HG02798 (cell line): ENCODE results near the gene STIM2.
"Not testable (repeated sequence)": the region's sequence is repeated elsewhere in the genome, so short reads cannot be mapped to it uniquely, and the experiment has no call there.

Source experiments
- ATAC-seq: cut with Tn5 transposase; IDR thresholded peaks from one replicate; pipeline ENCODE4 v1.9.1; 2021; ENCODE audit warnings: mild to moderate bottlenecking; ENCODE audit not compliant: unreplicated experiment, poor library complexity

Gene STIM2

DNA sequence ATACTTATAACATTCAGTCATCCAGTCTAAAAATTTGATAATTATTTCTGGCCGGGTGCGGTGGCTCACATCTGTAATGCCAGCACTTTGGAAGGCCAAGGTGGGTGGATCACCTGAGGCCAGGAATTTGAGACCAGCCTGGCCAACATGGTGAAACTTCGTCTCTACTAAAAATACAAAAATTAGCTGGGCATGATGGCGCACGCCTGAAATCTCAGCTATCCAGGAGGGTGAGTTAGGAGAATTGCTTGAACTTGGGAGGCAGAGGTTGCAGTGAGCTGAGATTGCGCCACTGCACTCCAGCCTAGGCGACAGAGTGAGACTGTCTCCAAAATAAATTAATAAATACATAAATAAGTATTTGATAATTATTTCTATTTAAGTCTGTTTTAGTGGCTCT, 34.2 kb downstream of the STIM2 start:
- not testable (repeated sequence) for ATAC-seq

DNA sequence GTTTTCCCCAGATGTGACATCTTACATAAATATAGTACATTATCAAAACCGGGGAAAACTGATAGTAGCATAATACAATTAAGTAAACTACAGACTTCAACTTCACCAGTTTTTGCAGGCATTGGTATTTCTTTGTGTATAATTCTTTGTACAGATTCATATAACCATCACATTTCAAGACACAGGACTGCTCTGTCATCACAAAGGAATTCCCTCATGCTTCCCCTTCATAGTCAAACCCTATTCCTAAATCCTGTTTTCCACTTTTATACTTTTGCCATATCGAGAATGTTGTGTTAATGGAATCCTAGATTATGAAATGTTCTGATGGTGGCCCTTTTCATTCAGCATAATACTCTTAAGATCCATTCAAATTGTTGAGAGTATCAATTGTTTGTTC, 36.0 kb downstream of the STIM2 start:
- ATAC-seq = no peak

DNA sequence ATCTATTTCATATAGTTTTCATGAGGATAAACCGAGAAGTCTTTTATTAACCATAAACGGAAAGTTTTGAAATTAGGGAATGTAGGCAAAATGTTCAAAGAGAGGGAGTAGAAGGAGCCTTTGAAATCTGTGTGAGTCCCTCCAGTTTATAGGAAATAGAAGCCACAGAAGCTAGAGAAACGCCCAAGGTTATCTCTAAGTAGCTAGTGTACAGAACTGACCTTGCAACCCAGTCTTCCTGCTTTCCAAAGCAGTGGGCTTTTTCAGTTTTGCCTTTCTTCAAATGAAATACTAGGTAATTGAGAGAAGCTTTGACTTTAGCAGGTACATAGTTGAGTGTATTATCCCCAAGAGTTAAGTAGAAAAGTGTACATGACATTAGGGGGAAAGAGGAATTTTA, 39.4 kb downstream of the STIM2 start:
- ATAC-seq = no peak

DNA sequence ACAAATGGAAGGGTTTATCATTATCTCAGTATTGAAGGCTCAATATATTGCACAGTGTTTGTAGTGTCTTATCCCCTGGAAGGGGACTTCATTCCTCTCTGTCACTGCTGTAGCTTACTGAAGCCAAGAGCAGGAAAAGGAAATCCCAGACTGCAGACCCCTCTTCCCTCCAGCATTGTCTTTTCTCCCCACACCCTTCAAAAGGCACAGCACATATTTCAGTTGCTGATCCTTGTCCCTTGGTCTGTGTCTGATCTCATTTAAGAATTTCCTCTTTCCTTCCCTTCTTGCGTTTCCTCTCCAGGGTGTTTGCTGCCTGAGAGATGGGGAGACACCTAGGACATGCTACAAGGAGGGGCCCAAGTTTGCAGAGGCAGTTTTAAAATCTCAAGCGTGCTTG, 40.1 kb downstream of the STIM2 start:
- ATAC-seq = no peak

DNA sequence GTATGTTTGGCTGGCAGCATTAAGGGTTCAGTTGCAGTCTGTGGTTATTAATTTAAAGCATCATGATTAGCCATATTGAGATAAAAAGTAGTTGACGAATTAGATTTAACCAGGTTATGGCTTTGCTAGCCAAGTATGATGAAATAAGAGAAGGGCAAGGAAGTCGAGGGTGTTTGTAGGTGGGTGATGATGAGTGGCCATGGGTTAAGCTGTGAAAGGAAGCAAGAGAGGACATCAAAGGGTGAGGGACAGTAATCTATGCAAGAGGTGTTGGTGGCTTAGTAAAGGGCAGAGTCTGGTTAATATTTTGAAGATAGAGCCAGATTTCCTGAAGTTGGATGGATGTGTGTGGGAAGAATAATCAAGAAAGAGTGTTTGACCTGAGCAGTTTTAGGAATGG, 44.5 kb downstream of the STIM2 start:
- ATAC-seq = no peak

DNA sequence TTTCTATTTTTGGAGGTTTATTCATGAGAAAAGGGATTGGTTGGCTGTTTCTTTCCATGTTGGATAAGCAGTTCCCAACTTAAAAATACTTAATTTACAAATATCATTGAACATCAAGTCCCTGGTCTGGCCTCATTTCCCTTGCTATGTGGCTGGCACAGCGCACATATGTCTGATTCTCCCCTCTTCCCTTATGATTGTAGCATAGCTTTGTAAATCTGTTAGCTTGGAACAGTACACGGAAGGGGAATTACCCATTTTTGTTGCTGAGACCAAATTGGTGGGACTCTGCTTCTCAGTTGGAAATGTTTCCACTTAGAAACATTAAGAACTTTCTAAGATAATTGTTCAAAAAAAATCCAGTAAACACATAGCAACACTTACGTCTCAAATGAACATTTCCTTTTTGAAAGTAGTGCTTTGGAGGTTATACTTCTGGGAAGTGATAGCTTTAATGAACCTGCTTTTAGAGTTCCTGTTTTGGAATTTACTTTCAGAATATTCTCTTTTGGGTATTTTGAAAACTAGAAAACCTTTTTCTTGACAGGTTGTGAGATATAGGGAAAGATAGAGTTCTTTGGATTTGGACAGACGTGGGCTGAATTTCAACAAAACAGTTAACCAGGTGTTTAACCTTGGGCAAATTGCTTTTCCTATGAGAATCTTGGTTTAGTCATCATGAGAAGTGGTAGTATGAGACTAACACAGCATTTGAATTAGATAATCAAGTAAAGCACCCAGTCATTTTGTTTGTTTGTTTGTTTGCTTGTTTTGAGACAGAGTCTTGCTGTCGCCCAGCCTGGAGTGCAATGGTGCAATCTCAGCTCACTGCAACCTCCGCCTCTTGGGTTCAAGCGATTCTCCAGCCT, 47.3 kb downstream of the STIM2 start:
- no peak for ATAC-seq

DNA sequence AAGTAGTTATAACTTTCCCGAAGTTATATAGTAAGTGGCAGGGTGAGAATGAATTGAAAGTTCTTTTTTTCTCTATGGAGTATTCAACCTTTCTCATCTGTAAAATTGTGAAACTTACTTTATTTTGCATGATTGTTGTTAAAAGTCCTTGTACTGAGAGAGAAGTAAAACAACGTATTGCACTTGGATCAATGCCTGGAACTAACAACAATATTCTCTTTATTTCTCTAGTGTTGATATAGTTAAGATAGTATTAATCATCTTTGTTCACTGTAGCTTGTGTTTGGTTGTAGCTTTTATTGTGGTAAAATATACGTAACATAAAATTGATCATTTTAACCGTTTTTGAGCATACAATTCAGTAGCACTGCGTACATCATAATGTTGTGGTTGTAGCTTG, 48.7 kb downstream of the STIM2 start:
- no peak for ATAC-seq

DNA sequence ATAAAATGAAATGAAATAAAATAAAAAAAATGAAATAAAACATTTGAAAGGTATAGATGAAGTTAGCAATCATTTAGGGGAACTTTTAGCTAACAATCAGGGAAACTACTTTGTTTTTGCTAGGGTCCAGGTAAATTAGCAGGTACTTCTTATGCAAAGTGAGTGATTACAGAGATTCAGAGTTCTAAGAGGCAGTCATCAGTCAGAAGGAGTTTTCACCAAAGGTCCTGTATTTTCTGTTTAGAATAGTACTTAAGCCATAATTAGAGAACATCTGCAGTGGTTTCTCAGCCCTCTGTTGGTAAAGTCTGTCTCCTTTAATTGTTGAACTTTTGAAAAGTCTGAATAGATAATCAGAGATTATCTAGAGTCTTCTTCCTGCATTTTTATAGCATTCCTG, 50.6 kb downstream of the STIM2 start:
- no peak for ATAC-seq

DNA sequence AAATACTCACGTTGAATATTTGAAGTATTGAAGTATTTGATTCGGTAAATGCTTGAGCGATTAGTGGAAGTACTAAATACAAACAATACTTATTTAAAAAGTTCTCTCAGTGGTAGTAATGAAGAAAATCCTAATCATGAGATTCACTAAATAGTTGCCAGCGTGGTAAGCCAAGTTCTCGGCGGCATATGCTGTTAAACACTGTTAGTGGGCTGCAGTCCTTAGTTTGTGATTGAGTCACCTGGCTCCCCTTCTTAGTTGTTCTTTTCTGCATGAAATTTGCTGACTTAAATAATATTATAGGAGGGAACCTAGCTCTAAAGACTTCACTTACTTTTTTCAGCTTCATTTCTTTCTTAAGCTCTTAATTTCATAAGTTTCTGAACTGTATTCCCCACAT, 51.4 kb downstream of the STIM2 start:
- ATAC-seq = no peak

DNA sequence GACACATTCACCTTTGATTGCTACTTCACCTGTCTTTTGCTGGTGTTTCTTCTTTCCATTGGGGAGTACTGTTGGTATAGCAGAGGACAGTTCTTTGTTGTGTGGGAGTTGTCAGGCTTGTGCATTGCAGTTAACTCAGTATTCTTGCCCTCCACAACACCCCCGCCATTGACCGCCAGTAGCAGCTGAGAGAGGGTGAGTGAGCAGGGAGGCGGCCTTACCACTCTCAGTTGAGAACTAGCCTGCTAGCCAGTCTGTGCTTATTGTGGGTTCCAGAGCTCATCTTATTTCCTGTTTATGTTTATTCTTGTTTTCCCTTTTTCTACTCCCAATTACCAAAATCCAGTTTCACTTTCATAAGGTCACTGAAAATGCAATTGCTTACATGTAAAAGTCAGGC, 52.2 kb downstream of the STIM2 start:
- peak; percentile 57 for ATAC-seq

DNA sequence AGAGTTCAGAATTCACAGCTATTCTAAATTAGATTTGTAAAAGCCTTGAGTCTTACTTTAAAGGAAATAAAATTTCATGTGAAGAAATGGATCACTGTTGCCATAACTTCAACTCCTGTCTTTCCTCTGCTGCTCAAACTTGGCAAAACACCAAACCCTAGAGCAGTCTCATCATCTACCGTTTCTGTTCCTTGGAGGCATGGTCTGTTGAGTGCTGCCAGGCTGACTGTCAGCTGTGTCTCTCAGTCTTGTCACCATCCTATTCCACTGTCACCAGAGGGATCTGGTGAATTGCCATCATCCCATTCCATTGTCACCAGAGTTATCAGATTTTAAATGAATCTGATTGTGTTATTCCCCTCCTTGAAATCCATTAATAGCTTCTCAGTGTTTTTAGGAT, 55.6 kb downstream of the STIM2 start:
- no peak for ATAC-seq

DNA sequence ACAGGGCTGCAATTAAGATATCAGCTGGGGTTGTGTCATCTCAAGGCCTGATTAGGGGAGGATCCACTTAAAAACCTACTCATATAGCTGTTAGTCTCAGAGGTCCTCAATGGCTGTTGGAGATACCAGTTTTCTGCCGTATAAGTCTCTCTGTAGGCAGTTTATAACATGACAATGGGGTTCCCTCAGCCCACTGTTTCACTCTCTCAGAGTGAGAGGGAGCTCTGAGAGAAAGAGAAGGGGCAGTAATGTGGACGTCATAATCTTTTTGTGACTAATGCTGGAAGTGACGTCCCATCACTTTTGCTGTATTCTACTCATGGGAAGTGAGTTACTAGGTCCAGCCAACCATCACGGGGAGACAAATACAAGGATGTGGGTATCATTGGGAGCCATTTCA, 70.3 kb downstream of the STIM2 start:
- no peak for ATAC-seq

DNA sequence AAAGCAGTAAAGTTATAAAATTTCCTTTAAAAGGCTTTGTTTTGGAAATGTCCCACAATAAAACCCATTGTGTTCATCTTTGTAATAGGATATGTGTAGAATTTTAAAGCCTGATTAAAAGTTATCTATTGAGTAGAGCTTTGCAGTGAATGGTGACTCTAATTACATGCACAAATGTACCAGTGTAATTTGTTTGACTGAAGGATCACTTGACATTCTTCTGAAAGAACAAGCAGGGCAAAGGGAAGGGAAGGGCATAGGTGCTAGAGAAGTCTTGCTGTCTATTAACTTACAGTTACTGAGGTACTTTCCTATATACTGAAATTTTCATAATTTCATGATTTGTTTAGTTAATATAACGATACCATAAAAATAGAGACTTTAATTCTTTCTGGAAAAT, 70.8 kb downstream of the STIM2 start:
- no peak for ATAC-seq

DNA sequence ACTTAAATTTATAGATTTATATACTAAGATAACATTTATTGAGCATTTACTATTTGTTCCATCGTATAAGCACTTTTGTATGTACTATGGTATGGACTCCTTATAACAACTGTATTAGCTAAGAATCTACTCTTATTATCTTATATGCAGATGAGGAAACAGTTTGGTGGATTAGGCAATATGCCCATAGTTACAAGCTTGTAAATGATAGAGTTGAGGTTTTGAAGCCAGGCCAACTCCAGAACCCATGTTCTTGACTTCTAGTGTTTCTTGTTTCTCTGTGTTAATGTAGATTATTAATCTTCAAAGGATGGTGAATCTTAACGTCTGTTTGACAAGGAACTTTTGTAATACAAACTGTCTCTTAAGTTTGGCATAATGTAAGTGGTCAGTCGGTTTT, 71.3 kb downstream of the STIM2 start:
- ATAC-seq = no peak

DNA sequence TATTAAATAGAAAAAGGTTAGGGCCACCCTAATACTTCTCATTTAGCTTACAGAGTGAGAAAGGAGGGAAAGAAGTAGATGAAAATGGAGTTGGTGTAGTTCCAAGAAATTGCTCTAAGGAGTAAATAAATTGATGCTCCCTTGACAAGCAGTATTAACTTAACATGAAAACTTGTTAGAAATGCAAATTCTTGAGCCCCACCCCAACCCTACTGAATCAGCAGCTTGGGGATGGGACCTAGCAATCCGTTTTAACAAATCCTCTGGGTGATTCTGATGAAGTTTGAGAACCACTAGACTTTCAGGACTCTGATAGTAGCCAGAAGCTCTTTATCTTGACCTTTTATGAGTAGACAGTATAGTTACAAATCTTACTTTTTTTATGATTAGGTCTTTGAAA, 74.8 kb downstream of the STIM2 start:
- ATAC-seq = no peak

DNA sequence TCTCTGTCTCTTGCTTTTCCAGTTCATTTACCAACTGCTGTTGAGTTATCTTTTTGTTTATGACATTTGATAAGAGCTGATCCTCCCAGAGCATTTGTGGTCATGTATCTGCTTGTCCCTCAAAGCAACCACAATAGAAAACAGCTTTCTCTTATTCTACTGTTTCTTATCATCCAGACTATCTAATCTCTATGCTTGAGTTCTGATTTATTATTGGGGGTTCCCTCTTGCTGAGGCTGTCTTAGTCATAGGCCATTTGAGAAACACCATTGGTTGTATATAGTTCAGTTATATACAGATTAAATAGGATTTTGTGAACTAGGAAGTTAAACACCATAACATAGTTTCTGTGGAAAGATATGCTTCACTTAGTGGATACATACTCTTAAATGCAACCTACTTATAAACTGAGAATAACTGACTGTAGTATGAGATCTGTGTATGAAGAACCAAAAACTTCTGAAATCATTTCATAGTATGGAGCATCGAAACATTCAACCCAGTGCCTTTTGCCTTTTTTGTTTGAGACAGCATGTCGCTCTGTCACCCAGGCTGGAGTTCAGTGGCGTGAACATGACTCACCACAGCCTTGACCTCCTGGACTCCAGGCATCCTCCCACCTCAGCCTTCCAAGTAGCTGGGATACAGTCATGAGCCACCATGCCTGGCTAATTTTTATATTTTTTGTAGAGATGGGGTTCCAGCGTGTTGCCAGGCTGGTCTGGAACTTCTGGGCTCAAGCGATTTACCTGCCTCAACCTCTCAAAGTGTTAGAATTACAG, 75.8 kb downstream of the STIM2 start:
- no peak for ATAC-seq

DNA sequence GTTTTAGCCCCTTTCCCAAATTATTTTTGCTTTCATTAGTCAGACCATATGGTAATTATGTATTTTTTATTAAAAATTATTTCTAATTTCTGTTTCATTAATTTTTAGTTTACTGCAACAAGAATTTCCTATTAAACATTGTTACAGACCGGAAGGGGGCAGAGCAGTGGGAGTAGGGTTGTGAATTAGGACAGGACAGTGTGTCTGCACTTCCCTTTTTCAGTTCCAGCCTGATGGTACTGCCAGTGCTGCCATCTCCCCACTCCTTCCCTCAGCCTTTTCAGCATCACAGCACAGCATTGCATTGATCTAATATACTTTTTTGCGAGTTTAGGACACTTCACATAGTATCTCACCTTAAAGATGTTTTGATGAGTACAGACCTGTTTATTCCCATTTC, 76.5 kb downstream of the STIM2 start:
- ATAC-seq = peak; percentile 44

DNA sequence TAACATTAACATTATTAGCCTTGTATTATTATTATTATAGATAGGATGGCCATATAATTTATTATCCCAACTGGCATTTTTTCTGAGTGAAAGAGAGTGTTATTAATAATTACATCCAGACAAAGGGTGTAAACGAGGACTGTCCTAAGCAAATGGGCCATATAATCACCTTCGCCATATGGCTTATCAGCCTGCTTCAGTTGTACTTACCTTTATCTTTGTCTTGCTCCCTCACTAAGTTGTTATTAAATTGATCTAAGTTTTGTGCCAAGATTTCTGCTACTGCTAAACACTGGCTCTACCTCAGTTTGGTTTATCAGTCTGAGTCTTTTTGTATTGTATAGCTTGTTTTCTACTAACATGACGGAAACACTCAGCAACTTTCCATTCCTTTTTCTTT, 76.9 kb downstream of the STIM2 start:
- ATAC-seq = no peak

DNA sequence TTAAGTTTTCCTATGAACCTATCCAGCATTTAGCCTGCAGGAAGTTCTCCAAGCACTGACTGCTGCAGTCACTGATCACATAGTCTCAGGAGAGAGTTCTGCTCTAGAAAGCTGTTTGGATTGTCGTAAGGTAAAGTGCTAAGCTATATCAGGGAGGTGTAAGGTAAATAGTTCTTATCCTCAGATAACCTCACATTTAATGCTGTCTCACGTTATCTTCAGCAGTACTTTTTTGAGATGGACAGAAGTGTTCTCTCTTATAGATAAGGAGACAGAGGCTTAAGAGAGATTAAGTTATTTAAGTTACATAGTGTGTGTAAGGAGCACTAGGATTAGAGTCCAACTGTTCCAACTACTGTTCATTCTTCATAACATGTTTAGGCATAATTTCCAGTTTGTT, 77.9 kb downstream of the STIM2 start:
- no peak for ATAC-seq

DNA sequence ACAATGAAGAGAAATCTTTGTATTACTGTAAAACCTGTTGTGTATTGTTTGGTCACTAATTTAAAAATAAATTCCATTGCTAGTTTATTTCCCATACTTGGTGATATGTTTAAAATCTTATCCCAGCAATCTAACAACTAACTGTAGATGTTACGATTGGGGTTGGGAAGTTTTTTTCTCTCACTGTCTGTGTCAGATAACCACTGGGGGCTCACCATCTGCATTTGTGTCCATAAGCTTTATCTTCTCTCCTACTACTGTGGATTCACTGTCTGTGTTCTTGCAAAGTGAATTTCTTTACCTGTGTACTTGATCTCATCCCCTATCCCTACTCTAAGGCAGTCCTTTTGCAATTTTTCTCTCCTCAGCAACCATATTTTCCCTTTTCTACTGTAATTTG, 81.3 kb downstream of the STIM2 start:
- no peak for ATAC-seq

DNA sequence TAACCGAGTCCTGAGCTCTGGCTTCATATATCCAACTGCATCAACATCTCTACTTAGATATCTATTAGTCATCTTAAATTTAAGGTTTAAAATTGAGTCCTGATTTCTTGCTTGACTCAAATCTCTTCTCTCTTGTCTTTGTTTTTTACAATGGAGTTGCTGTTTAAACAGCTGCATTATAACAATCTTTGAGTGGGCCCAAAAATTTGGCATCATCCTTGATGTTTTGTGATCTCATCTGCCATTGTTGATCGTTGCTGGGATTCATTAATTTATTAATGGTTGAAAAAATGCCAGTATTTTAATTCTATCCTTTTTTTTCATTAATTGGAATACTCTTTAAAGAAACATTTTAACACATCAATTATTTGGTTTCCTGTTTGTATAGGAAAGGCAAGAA, 82.2 kb downstream of the STIM2 start:
- ATAC-seq = no peak

DNA sequence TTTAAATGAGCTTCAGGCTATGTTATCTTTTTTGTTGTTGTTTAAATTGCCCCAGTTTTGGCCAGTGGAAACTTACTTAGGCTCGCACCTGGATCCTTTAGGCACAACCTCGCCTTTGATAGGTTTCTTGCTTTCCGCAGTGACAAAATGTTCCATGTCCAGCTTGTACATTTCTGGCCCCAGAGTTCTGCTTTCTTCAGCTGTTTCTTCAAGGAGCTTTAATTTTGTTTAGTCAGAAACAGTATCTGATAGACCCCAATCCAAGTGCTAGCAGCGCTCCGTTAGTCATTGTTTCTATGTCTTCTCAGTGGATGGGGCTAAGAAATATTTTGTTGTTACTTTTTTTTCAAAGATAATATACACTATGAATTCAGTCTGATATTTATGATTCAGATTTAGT, 82.8 kb downstream of the STIM2 start:
- ATAC-seq = no peak
